CD4-positive, alpha-beta T cell treated with Interleukin-15 for 1 hour (primary cell): ENCODE measurements around the gene ARHGAP6.
A peak's percentile ranks its signal among the peaks of the same experiment; 100 is the strongest.

Source experiments
- DNase-seq: peaks from one replicate; pipeline ENCODE4 v3.0.0-alpha.2; 2020

ARHGAP6 gene

DNA sequence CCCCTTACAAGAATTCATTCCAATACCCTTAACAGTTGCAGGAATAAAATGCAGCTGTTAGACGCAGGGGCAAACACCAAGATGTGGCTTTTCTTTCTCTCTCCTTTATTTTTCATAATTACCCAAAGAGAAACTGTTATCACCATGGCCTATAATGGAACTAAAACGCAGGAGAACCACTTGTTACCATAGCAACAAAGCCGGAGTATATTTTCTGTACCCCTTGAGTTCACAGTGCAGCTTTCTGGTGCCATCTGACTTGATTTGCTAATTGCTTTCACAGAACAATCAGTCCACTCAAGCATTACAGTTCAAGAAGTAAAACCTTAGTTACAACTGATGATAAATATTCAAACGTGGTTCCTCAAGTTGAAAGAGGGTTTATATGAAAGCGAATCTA is 214.6 kb downstream of the ARHGAP6 start:
- DNase-seq, result no peak

DNA sequence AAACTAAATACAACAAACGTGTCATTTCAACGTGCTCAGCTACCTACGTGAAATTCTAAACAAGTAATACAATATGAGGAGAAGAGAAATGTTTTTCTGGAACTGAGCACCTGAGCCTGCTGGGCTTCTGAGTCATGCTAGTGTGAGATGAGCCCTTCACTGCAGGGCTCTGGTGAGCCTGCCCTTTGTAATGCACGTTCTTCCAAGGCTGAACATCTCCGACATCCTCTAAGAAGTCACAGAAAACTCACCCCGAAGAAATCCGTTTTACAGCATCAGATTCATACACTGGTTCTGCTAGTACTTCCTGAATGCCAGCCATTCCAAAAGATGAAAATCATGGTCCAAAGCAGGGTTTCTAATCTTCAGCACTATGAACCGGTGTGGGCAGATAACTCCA is 215.4 kb downstream of the ARHGAP6 start:
- DNase-seq, result no peak

DNA sequence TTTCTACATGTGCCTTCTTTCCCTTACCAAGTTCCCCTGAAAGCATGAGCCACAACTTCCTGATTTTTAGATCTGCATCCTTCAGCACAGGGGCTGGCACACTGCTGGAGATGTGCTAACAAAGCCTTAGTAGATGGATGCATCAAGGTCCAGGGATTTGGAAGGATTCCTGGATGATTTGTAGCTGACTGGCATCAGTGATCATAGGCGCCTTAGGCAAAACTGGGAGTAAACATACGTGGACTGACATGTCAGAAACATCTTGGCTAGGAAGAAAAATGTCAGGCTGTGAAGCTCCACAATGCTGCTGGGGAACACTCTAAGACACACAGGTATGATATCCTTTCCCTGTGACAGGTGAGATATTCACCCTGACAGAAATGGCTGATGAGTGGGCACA is 216.1 kb downstream of the ARHGAP6 start:
- DNase-seq, result no peak

DNA sequence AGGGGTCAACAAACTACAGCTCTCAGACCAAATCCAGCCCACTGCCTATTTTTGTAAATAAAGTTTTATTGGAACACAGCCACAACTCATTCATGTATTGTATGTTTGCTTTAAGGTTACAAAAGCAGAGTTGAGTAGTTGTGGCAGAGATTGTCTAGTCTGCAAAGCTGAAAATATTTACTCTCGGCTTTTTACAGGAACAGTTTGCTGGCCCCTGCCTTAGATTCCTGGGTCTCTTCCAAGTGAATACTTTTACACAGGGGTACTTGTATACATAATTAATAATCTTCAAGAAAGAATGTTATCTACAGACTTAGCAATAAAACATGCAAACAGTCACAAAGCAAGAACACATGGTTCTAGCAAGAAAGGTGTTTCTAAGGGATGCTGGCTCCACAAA is 218.3 kb downstream of the ARHGAP6 start:
- no peak for DNase-seq

DNA sequence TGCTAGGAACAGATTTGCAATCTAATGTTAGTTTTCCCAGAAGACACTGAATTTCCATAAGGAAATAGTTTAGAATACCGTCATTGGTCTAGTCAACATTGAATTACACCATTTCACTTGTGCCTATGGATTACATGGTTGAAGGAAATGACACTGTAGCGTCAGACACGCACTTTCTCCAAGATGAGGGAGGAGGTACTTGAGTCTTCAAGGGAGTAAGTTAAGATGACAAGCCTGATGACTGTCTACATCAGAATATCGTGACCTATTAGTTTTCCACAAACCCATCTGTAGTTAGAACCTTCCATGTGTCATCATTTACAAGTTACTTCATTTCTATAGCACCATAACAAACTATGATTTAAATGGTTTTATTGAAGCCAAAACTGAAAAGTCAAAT is 218.8 kb downstream of the ARHGAP6 start:
- no peak for DNase-seq

DNA sequence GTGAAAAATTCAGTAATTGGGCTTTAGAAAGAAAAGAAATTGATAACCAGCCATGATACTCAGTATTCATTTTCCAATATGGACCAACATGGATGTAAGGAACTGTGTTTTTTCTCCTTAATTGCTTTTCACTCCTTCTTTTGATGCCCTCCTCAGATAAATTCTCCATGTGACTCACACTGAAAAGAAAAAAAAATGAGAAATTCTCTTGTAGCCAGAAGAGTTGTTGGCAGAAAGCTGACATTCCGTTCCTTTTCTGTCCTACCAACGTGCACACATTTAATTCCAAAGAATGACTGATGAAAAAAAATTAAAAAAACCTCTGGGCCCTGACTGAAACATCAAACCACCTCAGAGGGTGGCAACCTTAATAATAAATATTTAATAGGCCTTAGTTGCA is 219.4 kb downstream of the ARHGAP6 start:
- DNase-seq, result no peak

DNA sequence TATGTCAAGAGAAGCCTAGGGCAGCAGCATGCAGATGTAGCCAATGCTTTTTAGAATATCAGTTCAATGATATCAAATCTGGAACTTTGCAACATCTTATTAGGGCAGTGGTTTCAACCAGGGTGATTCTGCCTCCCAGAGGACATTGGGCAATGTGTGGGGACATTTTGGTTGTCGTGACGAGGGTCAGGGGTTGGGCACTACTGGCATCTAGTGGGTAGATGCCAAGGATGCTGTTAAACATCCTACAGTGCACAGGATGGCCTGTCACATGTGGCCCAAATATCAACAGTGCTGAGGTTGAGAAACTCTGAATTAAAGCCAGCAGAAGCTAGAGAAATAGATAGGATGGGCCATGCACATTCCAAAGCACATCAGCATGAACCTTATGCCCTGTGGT is 220.2 kb downstream of the ARHGAP6 start:
- no peak for DNase-seq

DNA sequence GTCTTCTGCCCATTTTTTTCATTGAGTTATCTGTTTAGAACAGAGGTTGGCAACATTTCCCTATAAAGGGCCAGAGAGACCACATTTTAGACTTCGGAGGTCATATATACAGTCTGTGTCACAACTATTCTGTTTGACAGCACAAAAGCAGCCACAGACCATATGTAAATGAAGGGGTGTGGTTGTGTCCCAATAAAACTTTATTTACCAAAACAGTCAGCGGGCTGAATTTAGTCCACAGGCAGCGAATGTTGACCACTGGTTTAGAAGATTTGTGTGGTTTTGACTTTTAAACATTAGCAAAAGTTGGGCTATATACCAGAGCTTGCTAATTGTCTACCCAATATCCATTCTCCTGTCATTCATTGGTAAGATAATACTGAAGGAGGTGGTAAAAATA is 221.7 kb downstream of the ARHGAP6 start:
- DNase-seq, result no peak

DNA sequence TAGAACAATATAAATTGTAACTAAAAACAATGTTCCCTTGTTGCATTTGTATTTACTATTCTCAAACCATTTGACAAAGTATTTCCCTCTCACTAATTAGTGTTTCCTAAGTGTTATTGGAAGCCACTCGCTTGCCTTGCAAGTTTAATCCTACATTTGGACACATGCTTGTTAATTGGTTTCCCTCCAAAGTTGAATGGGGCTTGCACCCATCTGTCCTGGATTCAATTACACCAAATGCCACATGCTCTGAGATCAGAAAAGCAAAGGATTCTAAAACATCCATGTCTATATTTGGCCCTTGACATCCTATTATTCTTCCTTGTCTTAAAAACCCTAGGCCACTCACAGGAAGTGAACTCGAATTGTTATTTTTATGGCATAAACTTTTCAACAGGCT is 225.9 kb downstream of the ARHGAP6 start:
- DNase-seq, result no peak

DNA sequence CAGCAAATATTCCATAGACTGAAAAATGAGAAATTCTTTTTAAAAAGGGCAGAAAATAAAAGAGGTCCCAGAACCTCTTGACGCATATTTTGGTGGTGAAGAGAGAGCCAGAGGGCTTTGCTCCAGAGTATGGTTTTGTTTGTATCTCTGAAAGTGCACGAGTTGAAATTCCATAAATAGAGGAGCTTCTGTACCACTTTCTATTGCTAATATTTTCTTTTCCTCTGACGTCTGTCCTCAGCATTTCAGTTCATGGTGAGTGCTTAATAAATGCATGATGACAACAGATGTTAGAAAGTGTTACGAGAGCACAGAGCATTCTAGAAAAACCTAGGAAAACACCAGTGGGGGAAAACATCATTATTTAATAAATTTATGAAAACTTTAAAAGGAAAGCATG is 227.0 kb downstream of the ARHGAP6 start:
- no peak for DNase-seq

DNA sequence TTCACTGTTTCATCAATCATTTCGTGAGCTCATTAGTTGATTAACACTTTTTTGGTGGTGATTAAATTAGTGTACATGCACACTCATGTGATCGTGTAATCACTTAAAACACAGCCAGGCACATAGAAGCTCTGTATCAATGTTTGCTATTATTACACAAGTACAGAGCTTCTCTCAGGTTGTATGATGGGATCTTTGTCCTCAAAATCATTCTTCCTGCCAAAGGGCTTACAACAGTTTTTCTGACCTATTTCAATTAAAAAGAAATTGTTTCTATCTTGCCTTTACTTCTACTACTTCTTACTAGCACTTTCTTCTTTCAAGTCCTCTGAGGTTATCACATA is 227.4 kb downstream of the ARHGAP6 start:
- no peak for DNase-seq

DNA sequence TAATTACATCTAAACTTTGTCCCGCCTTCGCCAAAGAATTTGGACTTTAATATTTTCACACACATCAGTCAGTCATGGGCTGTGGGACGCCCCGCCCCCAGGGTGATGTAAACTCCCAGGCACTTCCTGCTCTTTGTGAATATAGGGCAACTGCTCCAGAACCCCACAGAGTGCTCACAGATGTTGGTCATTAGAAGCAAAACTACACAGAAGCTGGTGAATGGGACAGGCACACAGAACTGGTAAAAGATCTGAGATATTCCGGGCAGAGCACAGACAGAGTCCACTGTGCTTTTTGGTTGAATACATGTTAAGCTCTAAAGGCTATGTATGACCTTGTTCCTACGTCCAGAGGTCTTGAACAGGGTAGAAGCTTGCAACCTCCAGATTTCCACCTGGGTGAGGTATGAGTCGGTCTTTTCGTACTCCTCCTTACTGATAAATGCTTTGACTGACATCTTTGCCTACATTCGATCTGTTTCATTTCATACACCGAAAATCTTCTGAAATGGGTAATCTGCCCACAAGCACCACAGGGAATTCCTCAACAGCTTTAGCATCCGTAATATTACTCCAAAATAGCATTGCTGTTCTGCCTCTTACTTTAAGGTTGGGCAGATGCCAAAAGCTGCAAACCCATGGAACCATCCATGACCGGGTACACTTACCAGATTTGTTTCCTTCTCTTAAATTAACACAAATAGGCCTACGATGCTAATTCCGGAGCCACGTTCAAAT is 227.9 kb downstream of the ARHGAP6 start:
- no peak for DNase-seq

DNA sequence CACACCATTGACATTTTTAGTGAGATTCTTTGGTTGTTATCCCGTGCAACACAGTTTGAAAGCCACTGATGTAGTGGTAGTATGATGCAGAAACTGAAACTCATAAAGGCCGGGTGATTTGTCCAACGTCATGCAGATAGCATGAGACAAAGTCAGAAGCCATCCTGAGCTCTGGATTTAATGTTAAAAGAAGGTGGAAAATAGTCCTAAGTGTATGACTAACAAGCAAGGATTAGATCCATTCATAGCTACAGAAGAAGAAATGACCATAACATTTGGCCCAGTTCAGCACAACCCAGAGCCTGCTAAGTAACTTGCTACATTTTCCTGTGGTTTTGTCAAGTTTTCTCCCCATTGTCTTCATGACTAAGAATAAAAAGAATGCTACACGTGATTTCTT is 230.2 kb downstream of the ARHGAP6 start:
- no peak for DNase-seq

DNA sequence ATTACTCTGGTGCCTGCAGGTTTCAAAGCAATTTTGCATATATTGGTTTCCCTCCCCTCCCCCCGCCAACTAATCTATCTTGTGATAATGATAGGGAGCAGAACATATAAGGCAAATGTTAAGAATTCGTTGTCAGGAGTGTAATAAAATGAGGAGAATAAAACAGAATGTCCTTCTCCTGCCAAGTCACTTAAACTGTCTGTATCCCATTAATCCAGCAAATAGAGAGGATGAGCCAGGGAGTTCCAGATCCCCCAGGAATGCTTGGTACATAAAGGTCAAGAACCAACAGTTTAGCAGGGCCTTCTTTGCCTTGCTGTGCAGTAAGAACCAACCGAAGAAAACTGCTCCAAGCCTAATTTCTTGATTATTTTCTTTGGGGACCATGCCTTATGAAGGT is 231.1 kb downstream of the ARHGAP6 start:
- DNase-seq, result no peak

DNA sequence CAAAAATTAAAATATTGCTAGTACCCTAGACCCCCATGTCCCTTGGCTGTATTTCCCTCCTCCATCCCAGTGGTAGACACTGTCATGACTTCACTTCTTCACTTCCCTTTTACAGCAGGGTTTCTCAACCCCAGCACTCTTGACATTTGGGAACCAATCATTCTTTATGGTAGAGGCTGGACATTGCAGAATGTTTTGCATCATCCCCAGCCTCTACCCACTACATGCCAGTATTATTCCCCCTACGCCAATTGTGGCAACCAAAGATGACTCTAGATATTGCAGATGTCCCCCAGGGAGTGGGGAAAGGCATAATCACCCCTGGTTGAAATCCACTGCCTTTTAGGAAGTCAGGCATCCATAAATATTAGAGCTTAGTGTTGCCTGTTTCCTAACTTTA is 233.9 kb downstream of the ARHGAP6 start:
- DNase-seq, result no peak

DNA sequence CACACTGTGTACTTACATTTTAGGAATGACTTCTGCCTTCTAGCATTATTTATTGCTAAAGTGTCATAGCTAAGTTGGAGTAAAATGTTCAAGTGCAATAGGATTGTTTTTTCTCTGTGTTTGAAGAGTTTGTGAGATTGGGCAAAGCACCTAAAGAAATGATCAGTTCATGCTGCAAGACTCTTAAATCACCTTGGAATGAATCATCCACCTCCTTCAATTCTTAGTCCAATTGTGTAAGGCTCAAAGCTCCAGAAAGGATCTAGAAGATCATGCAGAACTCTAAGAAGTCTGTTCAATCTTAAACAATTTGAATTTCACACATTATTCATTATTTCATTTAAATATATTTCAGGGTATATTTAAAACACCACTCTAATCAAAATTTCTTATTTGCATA is 235.4 kb downstream of the ARHGAP6 start:
- no peak for DNase-seq

DNA sequence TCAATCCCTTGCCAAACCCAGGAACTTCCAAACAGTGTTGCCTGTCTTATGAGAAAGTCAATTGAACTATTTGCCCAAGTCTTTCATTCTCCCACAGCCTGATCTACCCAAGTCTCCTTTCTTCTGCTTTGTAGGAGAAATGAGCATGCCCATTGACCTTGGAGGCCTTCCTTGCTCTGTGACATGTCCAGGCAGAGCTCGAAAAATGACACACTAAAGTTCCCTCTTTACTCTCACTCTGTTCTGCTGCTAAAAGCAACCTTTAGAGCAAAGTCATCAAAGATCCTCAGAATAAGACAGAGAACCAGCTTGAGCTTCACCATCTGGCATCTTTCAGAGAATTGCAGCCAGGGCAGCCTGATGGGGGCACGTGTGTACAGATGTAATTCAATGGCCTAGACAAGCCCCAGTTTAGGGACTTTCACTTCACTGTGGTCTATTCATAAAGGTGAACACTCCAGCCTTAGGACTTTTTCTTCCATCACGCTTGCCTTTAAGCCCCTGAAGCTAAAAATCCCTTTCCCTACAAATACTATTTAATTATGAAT is 236.1 kb downstream of the ARHGAP6 start:
- no peak for DNase-seq

DNA sequence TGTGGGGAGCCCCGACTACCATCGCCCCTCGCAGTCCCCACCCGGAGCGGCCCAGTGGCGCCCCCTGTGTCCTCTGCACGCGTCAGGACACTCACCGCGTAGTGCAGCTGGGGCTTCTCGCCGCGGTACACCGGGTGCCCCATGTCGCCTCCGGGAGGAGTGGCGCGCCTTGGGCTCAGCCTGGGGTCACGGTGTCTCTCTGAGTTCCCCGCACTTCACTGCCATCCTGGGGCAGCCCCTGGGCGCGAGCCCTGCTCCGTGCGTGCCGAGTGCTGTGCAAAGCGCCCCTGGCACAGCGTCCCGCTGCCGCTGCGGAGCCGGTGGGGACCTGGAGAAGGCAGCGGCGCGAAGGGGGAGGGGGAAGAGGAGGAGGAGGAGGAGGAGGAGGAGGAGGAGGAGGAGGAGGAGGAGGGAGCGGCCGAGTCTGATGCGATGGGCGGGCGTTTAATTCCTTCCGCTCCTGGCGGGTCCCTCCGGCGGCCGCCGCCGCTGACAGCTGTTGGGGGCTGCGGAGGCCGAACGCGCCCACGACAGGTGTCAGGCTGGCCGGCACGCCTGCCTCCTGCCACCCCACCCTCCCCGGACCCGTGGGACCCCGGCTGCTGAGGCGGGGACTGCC is 238.2 kb downstream of the ARHGAP6 start:
- peak; percentile 20 for DNase-seq

DNA sequence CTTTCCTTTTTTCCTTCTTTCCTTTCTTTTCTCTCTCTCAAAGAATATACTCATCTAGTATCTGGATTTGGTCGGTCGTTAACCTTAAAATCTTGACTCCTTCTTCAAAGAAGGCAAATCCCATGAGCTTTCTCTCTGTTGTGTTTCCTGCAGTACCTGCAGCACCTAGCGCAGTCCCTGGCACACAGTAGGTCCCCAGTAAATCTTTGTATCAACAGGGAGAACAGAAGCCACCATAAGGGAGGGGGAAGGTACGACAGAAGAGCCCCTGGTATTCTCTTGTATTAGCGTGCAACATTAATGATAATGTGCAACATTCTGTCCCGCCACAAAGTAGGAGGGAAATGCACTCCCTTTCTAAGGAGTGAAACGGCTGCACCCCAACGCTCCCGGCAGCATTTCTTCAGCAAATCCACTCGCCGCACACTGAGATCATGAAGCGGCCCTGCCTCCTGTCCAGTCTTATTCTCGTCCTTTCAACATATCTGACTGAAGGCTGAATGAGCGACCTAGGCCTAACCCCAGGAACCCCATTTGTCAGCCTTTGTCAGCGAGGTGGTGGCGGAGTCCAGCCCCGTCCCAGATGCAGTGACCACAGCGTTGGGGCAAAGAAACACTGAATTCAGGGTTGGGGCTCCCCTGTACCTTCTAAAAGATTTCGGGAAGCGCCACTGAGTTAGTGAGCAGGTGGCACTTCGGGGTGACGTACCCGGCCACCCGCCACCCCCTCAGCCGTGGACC is 238.8 kb downstream of the ARHGAP6 start:
- DNase-seq, result no peak

DNA sequence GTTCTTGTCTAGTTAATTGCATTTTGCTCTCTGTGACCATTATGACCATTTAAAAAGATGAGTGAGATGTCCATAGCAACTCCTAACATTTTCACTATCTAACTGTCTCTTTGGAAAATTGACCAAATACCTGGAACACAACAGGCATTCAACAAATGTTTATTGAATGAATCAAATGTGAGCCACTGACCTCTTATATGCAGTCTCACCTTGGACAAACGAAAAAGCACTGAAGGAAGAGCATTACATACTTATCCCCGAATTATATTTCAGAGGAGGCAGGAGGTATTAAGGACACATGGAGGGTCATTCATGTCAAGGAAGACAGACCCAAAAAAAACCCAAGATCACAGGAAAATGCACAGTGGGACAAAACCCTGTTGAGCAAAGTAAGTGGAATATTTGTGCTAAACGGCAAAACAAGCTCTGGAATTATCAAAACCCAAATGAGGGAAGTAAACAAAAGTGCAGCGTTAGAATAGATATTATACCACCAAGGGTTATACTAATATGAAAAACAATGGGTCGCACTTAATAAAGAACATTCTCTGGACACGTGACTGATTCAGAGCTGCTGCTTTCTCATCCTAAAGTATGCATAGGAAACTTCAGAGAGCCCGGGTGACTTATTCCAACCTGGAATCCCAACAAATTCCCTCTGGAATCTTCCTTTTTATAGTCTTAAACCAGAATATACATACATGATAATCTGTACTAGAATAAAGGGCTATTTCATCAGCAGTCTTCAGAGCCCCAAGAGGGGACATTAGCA is 240.6 kb downstream of the ARHGAP6 start:
- DNase-seq, result no peak

DNA sequence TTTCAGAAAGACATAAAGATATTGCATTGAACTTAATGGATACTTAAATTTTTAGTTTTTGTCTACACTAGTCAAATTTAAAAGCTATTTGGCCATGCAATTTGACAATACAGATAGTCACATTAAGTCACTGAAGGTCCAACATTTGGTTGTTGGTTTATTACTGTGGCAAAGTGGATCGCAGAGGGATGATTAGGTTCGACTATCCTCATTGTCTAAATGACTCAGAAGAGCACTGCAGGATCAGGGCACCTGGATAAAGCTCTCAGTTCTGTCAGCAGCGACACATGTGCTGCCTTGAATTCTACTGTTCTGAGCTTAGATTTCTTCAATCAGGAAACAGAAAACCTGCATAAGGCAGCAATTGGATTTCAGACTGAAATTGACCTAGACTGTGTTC is 241.8 kb downstream of the ARHGAP6 start:
- DNase-seq, result no peak

DNA sequence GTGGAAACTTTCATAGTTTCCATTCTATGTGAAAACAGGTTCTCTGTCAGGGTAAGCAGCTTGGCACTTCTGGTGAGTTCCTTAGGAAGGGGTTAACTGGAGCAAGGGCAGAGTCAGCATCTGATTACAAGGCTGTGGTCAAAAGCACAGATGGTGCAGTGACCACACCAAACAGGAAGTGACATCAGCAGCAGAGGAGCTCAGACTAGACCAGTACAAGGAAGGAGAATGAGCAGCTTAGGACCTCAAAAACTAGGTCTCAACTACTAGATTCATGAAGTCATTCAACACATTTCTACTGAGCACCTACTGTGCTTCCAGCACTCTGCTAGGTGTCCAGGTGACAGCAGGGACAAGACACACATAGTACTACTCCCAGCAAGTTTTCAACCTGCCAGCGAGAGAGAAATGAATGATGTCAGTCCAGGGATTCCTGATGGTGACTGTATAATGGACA is 242.3 kb downstream of the ARHGAP6 start:
- peak; percentile 37 for DNase-seq

DNA sequence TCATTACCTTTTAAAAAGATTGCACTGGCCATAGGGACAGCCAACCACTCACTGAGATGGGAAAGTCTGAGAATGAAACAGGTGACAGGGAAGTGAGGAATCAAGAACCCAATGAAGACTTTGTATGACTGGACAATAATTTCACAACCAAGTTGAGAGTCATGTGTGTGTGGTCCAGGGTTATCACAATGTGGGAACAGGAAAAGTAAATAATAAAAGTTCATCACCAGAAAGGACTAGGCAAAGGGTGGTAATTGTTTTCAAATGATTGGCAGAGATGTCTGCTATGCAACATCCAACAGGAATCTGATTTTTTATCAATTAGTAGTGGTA is 243.2 kb downstream of the ARHGAP6 start:
- DNase-seq, result no peak
